Adrenal gland (tissue), 12 donors: ENCODE results near the gene DACT3. TPM values are rescaled to one million over a fixed set of nuclear protein-coding genes. Genes with fewer than 3 reads are reported as not detected.
A peak's percentile ranks its signal among the peaks of the same experiment; 100 is the strongest.

ENCODE experiments used
- DNase-seq, 7 donors: peaks; one replicate each; pipeline ENCODE4 v3.0.0-alpha.2; 2019 to 2020
- H3K27ac ChIP-seq, 5 donors: fragments of 200-600 bp; sonication (generic) in 4 of 5; 1 replicate in 3 of 5; 2 replicates in 2 of 5; pipeline versions ENCODE4 v1.5.1 to v1.8.0; 2016 to 2020; ENCODE audit warnings: mild to moderate bottlenecking in 1 of 5
- H3K27me3 ChIP-seq: fragments of 200-600 bp; 2 replicates; pipeline ENCODE4 v1.8.0; 2021
- H3K36me3 ChIP-seq, 2 donors: fragments of 200-600 bp; replicated peaks in 1 of 2; 1 replicate in 1 of 2; 2 replicates in 1 of 2; pipeline versions ENCODE4 v1.5.1 to v1.8.0; 2018 to 2022
- H3K4me1 ChIP-seq, 2 donors: fragments of 200-600 bp; replicated peaks in 1 of 2; 1 replicate in 1 of 2; 2 replicates in 1 of 2; pipeline versions ENCODE4 v1.5.1 to v1.8.0; 2018 to 2021
- H3K4me3 ChIP-seq, 4 donors: fragments of 200-600 bp; sonication (generic) in 3 of 4; one replicate each; pipeline ENCODE4 v1.5.1; 2016 to 2018
- H3K9me3 ChIP-seq, 3 donors: fragments of 200-600 bp; sonication (generic) in 1 of 3; replicated peaks in 1 of 3; 1 replicate in 2 of 3; 2 replicates in 1 of 3; pipeline versions ENCODE4 v1.5.1 to v1.8.0; 2016 to 2021
- POLR2A ChIP-seq, 2 donors: fragments of 450-650 bp; IDR thresholded peaks; one replicate each; pipeline ENCODE4 v1.6.1; 2017; ENCODE audit warnings: antibody characterized with exemption in 2 of 2, mild to moderate bottlenecking in 2 of 2, moderate library complexity in 1 of 2
- WGBS, 4 donors: extraction: QIAGEN DNeasy Blood & Tissue Kit in 2 of 4; methylation state at CpG; one replicate each; pipeline versions ENCODE4 v1.1.5 to v1.1.7; 2013 to 2017; 5-methylcytosine and 5-hydroxymethylcytosine counted together
- intact Hi-C, 2 donors: fragments of 100-400 bp; cut with DNase I; formaldehyde crosslinking; loops; one replicate each; pipeline versions ENCODE4 v1.14.1 to v1.15.0; 2022 to 2023
- polyA plus RNA-seq, 3 donors: library from polyadenylated mRNA; stranded (reverse); fragments of 200-250 nt in 2 of 3; fragments of 350-450 nt in 1 of 3; fragmentation: Illumina TruSeq in 1 of 3; extraction: RNeasy Lipid Tissue Mini Kit (QIAGEN cat#74804) in 1 of 3; gene quantifications; one replicate each; pipeline ENCODE4 v1.2.3, GENCODE V29; 2013 to 2014
- total RNA-seq, 9 donors: library from RNA; depleted of rRNA in 4 of 9; stranded (reverse); fragments of >200 nt in 4 of 9; fragments of 120-200 nt in 1 of 9; fragmentation: NEBNext Ultra II Directional in 1 of 9; extraction: Animal tissue kit (Norgen Biotek cat#: 25700) in 1 of 9; gene quantifications; one replicate each; pipeline versions ENCODE4 v1.1.0 to v1.2.4, GENCODE V29; 2013 to 2023
- TF ChIP-seq, protein P1 (sequence below), 6 experiments: fragments of 450-650 bp in 4 of 6; fragments of 200-600 bp in 2 of 6; sonication (generic) in 1 of 6; IDR thresholded peaks; 1 replicate in 5 of 6; 2 replicates in 1 of 6; pipeline versions ENCODE4 v1.5.1 to v1.8.0; 2016 to 2021; ENCODE audit warnings: antibody characterized with exemption in 6 of 6, mild to moderate bottlenecking in 2 of 6, moderate library complexity in 1 of 6
- donor health status: healthy with polysubstance abuse.
- donor health status: Bipolar disorder and iron deficiency.
- donor health status: DM: yes; HTN: yes; CAD: no.
- donor health status: DM: no; HTN: no; CAD: no.
- donor health status: DM: no; HTN: no; CAD: no.
- donor health status: DM: yes; HTN: yes; CAD: no.

Gene DACT3
- total and polyA plus RNA-seq, 12 donors: 1.7 to 9.8 (median 3.7) TPM

DNA sequence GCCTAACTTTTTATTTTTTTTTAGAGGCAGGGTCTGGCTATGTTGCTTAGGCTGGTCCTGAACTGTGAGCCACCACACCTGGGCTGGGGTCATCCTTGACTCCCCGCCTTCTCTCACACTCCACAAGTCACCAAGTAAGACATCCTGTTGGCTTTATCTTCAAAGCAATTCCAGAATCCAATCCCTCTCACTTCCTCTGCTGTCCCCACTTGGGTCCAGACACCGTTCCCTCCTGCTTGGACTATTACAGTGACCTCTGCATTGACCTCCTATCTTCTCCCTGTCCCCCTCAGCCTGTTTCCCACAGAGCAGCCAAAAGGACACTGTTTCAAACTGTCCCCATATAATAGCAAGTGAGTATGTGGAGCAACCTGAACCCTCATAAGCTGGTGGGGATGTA lies 20.3 kb downstream of the DACT3 start:
- Histone ChIP-seq H3K36me3 (no peaks in the 10 kb centered on the region), H3K4me3 (no peak overlapping the region), H3K27me3 (peaks cover 4% of the 10 kb centered on the region), H3K9me3 (no peaks in the 10 kb centered on the region), H3K4me1 (peaks cover 0 to 15% of the 10 kb centered on the region in 2 donors), H3K27ac (no peak overlapping the region)
- whole genome bisulfite sequencing, 4 donors: 72 to 80% (median 76%) methylated on average over 2 of the region's 2 CpGs
- TF ChIP-seq, protein P1, sequence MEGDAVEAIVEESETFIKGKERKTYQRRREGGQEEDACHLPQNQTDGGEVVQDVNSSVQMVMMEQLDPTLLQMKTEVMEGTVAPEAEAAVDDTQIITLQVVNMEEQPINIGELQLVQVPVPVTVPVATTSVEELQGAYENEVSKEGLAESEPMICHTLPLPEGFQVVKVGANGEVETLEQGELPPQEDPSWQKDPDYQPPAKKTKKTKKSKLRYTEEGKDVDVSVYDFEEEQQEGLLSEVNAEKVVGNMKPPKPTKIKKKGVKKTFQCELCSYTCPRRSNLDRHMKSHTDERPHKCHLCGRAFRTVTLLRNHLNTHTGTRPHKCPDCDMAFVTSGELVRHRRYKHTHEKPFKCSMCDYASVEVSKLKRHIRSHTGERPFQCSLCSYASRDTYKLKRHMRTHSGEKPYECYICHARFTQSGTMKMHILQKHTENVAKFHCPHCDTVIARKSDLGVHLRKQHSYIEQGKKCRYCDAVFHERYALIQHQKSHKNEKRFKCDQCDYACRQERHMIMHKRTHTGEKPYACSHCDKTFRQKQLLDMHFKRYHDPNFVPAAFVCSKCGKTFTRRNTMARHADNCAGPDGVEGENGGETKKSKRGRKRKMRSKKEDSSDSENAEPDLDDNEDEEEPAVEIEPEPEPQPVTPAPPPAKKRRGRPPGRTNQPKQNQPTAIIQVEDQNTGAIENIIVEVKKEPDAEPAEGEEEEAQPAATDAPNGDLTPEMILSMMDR (IDR thresholded peaks at IDR 0.05): no peak
- no peak for TF ChIP-seq POLR2A (IDR thresholded peaks at IDR 0.05)
- intact Hi-C loops: no loop called here
- DNase-seq: no peak

- intact Hi-C loops: no loop called here
- TF ChIP-seq, protein P1 (IDR thresholded peaks at IDR 0.05): no peak
- TF ChIP-seq POLR2A (IDR thresholded peaks at IDR 0.05): no peak
- DNase-seq: peak in 3 of 7 donors; percentile 40 to 67 (median 53)
- Histone ChIP-seq H3K27ac (peak overlapping the region in 2 of 5 donors; percentile 73 to 74), H3K27me3 (peaks cover 4% of the 10 kb centered on the region), H3K4me1 (peaks cover 0 to 15% of the 10 kb centered on the region in 2 donors), H3K36me3 (no peaks in the 10 kb centered on the region), H3K4me3 (peak overlapping the region in 1 of 4 donors; percentile 51), H3K9me3 (no peaks in the 10 kb centered on the region)
- WGBS, 4 donors: 8 to 21% (median 13%) methylated on average over 16 to 49 of the region's 49 CpGs
Measured at GRCh38 chr19:46639358-46640182, 21.4 kb downstream of the DACT3 start.

- H3K27ac ChIP-seq: no peak overlapping the region
- no peak for DNase-seq
- no peak for TF ChIP-seq POLR2A (IDR thresholded peaks at IDR 0.05)
- H3K4me3 ChIP-seq: no peak overlapping the region
- no peaks in the 10 kb centered on the region for H3K36me3 ChIP-seq
- no peaks in the 10 kb centered on the region for H3K9me3 ChIP-seq
- H3K4me1 ChIP-seq: peaks cover 6 to 25% of the 10 kb centered on the region in 2 donors
- H3K27me3 ChIP-seq: peaks cover 4% of the 10 kb centered on the region
- intact Hi-C loops: no loop called here
- WGBS, 4 donors: 65 to 83% (median 75%) methylated on average over 14 of the region's 14 CpGs
Measured at GRCh38 chr19:46637224-46637623, 23.8 kb downstream of the DACT3 start.

- H3K27ac ChIP-seq: peak within 1 kb of the TSS in 1 of 5 donors; percentile 32
- peaks cover 6 to 29% of the 10 kb centered on the region in 2 donors for H3K4me1 ChIP-seq
- 35 to 51% (median 37%) methylated on average over 20 to 34 of the region's 34 CpGs for WGBS, 4 donors
- H3K27me3 ChIP-seq: peaks cover 4% of the 10 kb centered on the region
- no peaks in the 10 kb centered on the region for H3K9me3 ChIP-seq
- TF ChIP-seq, protein P1 (IDR thresholded peaks at IDR 0.05): no peak
- no peak for TF ChIP-seq POLR2A (IDR thresholded peaks at IDR 0.05)
- H3K4me3 ChIP-seq: no peak within 1 kb of the TSS
- DNase-seq: no peak
- intact Hi-C loops: no loop called here
- no peaks in the 10 kb centered on the region for H3K36me3 ChIP-seq
Measured at GRCh38 chr19:46635920-46636761, 24.8 kb downstream of the DACT3 start, which contains the start of gene GNG8. TSS of gene GNG8 (minus strand) at chr19:46636202. CDS start at chr19:46634682, 1,520 bp downstream.
